ENCODE data around the gene MYDGF. TPM values are rescaled to one million over a fixed set of nuclear protein-coding genes. Genes with fewer than 3 reads are reported as not detected.

The MYDGF gene
- total and polyA plus RNA-seq, 9 of the 15 experiments (the other 6 are each of a cell fraction or from before 2014, with no cell fraction given) = 4.2 to 141 (median 82.1) TPM

DNA sequence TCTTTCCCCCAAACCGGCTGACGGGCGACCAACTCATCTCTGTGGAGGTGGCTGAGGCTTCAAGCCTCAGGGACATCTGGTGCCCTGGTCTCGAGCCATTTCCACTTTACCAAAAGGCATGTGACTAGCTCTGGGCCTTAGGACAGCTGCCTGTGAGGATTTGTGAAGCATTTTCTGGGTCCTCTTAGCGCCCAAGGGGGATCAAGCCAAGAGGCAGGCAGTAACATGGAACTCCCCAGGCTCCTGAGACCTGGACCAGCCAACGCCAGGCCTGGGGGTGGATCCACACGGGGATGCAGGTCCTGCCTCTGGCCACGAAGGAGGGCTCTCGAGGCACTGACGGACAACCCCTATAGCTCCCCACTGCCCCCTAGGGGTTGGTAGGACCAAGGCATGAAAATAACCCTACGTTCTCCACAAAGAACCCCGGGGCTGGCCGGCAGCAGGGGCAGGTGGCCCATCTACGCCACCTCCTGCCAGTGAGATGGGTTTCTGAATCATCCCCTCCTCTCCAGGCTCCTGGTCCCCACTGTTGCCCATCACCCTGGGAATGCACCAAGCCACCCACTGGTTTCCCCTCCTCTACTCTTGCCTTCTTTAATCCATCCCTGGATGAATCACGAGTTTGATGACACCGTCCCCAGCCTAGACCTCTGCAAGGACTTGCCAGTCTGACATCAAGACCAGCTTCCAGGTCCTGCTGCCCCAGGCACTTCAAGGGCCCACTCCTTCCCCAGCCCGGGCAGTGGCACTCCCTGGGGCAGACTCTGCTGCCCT lies 7.0 kb upstream of the MYDGF start (continued):
- TF ChIP-seq ESRRB (CRISPR knock-in tag; IDR thresholded peaks at IDR 0.05; ENCODE audit: borderline replicate concordance) = no peak
- peak; percentile 35 for TF ChIP-seq KDM5B (IDR thresholded peaks at IDR 0.05; ENCODE audit: insufficient replicate concordance, low read depth, low read length)
- TF ChIP-seq ZBTB17 (CRISPR knock-in tag; IDR thresholded peaks at IDR 0.05) = no peak
- no peak for TF ChIP-seq CBFA2T2 (conservative IDR thresholded peaks at IDR 0.05)
- TF ChIP-seq OTX1 (CRISPR knock-in tag; IDR thresholded peaks at IDR 0.05) = no peak
- TF ChIP-seq FOXK2 (conservative IDR thresholded peaks at IDR 0.05 in 1 of 2, IDR thresholded peaks at IDR 0.05 in 1 of 2; ENCODE audit: low read depth in 2 of 2) = no peak
- no peak for TF ChIP-seq TAF9B (IDR thresholded peaks at IDR 0.05; ENCODE audit: partially characterized antibody)
- TF ChIP-seq, protein P1, sequence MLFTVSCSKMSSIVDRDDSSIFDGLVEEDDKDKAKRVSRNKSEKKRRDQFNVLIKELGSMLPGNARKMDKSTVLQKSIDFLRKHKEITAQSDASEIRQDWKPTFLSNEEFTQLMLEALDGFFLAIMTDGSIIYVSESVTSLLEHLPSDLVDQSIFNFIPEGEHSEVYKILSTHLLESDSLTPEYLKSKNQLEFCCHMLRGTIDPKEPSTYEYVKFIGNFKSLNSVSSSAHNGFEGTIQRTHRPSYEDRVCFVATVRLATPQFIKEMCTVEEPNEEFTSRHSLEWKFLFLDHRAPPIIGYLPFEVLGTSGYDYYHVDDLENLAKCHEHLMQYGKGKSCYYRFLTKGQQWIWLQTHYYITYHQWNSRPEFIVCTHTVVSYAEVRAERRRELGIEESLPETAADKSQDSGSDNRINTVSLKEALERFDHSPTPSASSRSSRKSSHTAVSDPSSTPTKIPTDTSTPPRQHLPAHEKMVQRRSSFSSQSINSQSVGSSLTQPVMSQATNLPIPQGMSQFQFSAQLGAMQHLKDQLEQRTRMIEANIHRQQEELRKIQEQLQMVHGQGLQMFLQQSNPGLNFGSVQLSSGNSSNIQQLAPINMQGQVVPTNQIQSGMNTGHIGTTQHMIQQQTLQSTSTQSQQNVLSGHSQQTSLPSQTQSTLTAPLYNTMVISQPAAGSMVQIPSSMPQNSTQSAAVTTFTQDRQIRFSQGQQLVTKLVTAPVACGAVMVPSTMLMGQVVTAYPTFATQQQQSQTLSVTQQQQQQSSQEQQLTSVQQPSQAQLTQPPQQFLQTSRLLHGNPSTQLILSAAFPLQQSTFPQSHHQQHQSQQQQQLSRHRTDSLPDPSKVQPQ (CRISPR knock-in tag; IDR thresholded peaks at IDR 0.05; ENCODE audit: borderline replicate concordance) = no peak
- TF ChIP-seq, protein P2, sequence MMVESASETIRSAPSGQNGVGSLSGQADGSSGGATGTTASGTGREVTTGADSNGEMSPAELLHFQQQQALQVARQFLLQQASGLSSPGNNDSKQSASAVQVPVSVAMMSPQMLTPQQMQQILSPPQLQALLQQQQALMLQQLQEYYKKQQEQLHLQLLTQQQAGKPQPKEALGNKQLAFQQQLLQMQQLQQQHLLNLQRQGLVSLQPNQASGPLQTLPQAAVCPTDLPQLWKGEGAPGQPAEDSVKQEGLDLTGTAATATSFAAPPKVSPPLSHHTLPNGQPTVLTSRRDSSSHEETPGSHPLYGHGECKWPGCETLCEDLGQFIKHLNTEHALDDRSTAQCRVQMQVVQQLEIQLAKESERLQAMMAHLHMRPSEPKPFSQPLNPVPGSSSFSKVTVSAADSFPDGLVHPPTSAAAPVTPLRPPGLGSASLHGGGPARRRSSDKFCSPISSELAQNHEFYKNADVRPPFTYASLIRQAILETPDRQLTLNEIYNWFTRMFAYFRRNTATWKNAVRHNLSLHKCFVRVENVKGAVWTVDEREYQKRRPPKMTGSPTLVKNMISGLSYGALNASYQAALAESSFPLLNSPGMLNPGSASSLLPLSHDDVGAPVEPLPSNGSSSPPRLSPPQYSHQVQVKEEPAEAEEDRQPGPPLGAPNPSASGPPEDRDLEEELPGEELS (CRISPR knock-in tag; IDR thresholded peaks at IDR 0.05; ENCODE audit: borderline replicate concordance) = no peak
- no peak for TF ChIP-seq ESRRA (IDR thresholded peaks at IDR 0.05; ENCODE audit: borderline replicate concordance, low read depth)
- TF ChIP-seq HNRNPL (IDR thresholded peaks at IDR 0.05; ENCODE audit: low read depth, low read length) = no peak
- TF ChIP-seq, protein P3, sequence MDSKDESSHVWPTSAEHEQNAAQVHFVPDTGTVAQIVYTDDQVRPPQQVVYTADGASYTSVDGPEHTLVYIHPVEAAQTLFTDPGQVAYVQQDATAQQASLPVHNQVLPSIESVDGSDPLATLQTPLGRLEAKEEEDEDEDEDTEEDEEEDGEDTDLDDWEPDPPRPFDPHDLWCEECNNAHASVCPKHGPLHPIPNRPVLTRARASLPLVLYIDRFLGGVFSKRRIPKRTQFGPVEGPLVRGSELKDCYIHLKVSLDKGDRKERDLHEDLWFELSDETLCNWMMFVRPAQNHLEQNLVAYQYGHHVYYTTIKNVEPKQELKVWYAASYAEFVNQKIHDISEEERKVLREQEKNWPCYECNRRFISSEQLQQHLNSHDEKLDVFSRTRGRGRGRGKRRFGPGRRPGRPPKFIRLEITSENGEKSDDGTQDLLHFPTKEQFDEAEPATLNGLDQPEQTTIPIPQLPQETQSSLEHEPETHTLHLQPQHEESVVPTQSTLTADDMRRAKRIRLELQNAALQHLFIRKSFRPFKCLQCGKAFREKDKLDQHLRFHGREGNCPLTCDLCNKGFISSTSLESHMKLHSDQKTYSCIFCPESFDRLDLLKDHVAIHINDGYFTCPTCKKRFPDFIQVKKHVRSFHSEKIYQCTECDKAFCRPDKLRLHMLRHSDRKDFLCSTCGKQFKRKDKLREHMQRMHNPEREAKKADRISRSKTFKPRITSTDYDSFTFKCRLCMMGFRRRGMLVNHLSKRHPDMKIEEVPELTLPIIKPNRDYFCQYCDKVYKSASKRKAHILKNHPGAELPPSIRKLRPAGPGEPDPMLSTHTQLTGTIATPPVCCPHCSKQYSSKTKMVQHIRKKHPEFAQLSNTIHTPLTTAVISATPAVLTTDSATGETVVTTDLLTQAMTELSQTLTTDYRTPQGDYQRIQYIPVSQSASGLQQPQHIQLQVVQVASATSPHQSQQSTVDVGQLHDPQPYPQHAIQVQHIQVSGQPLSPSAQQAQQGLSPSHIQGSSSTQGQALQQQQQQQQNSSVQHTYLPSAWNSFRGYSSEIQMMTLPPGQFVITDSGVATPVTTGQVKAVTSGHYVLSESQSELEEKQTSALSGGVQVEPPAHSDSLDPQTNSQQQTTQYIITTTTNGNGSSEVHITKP (IDR thresholded peaks at IDR 0.05; ENCODE audit: partially characterized antibody) = peak; percentile 62
- TF ChIP-seq, protein P4, sequence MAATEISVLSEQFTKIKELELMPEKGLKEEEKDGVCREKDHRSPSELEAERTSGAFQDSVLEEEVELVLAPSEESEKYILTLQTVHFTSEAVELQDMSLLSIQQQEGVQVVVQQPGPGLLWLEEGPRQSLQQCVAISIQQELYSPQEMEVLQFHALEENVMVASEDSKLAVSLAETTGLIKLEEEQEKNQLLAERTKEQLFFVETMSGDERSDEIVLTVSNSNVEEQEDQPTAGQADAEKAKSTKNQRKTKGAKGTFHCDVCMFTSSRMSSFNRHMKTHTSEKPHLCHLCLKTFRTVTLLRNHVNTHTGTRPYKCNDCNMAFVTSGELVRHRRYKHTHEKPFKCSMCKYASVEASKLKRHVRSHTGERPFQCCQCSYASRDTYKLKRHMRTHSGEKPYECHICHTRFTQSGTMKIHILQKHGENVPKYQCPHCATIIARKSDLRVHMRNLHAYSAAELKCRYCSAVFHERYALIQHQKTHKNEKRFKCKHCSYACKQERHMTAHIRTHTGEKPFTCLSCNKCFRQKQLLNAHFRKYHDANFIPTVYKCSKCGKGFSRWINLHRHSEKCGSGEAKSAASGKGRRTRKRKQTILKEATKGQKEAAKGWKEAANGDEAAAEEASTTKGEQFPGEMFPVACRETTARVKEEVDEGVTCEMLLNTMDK (IDR thresholded peaks at IDR 0.05; ENCODE audit: borderline replicate concordance, insufficient read depth, low read depth, low read length, poor library complexity, severe bottlenecking) = peak; percentile 90
- no peak for TF ChIP-seq XRCC4 (IDR thresholded peaks at IDR 0.05; ENCODE audit: extremely low read depth, insufficient read depth, insufficient read length)
- no peak for TF ChIP-seq CHCHD3 (CRISPR knock-in tag; IDR thresholded peaks at IDR 0.05)
- no peak for TF ChIP-seq CCNT2 (IDR thresholded peaks at IDR 0.05; ENCODE audit: borderline replicate concordance, extremely low read depth, insufficient read length, low read depth, low read length)

Measured in K562 (cell line).